Esophagus squamous epithelium (tissue), 5 donors: ENCODE measurements around the gene CDC34. TPM values are rescaled to one million over a fixed set of nuclear protein-coding genes. Genes with fewer than 3 reads are reported as not detected.

Experiments
- DNase-seq: peaks from one replicate; lab custom pipeline; 2025; lab: John Stamatoyannopoulos, UW
- H3K27ac ChIP-seq, 4 donors: fragments of 200-600 bp; sonication (generic); one replicate each; pipeline ENCODE4 v1.5.1; 2016 to 2019; ENCODE audit warnings: mild to moderate bottlenecking in 1 of 4
- H3K27me3 ChIP-seq, 4 donors: fragments of 200-600 bp; sonication (generic); 1 replicate in 3 of 4; 2 replicates in 1 of 4; pipeline versions ENCODE4 v1.5.1 to v1.6.0; 2017 to 2021; ENCODE audit warnings: antibody characterized with exemption in 1 of 4
- H3K36me3 ChIP-seq, 3 donors: fragments of 200-600 bp; sonication (generic); one replicate each; pipeline ENCODE4 v1.5.1; 2016 to 2019
- H3K4me1 ChIP-seq, 3 donors: fragments of 200-600 bp; sonication (generic); one replicate each; pipeline ENCODE4 v1.5.1; 2017 to 2019
- H3K4me3 ChIP-seq, 4 donors: fragments of 200-600 bp; sonication (generic); 1 replicate in 3 of 4; 2 replicates in 1 of 4; pipeline ENCODE4 v1.5.1; 2016 to 2019; ENCODE audit warnings: mild to moderate bottlenecking in 2 of 4, moderate library complexity in 1 of 4
- H3K9me3 ChIP-seq, 3 donors: fragments of 200-600 bp; sonication (generic); one replicate each; pipeline ENCODE4 v1.5.1; 2016 to 2019
- CTCF ChIP-seq, 6 experiments: fragments of 450-650 bp in 4 of 6; fragments of 200-600 bp in 2 of 6; sonication (generic) in 2 of 6; IDR thresholded peaks; one replicate each; pipeline ENCODE4 v1.5.1; 2016 to 2019; ENCODE audit warnings: antibody characterized with exemption in 6 of 6, mild to moderate bottlenecking in 4 of 6, moderate library complexity in 4 of 6
- POLR2A ChIP-seq, 4 donors: fragments of 450-650 bp; IDR thresholded peaks; one replicate each; pipeline ENCODE4 v1.6.1; 2017; ENCODE audit warnings: antibody characterized with exemption in 4 of 4, mild to moderate bottlenecking in 4 of 4, moderate library complexity in 3 of 4
- WGBS, 2 donors: methylation state at CpG; one replicate each; pipeline ENCODE4 v1.1.5; 2018; 5-methylcytosine and 5-hydroxymethylcytosine counted together
- intact Hi-C: fragments of 100-400 bp; cut with DNase I; formaldehyde crosslinking; loops from one replicate; pipeline ENCODE4 v1.15.0; 2022
- total RNA-seq, 4 donors: library from RNA; depleted of rRNA; stranded (reverse); fragments of >200 nt; gene quantifications; one replicate each; pipeline ENCODE4 v1.1.0, GENCODE V29; 2016
- donor health status: DM: yes; HTN: yes; CAD: no.

The CDC34 gene
- total RNA-seq: 10 to 100 TPM; 33.5 to 53.5 (median 34.5) TPM

GRCh38 chr19:531753-532560 is at the start of gene CDC34:
Gene CDC34 (plus strand): TSS chr19:531760. CDS start chr19:531932, 172 bp downstream.
- peaks cover 12 to 20% (median 12%) of the 10 kb centered on the region in 3 donors for H3K36me3 ChIP-seq
- H3K4me3 ChIP-seq: peak within 1 kb of the TSS; percentile 93 to 99 (median 97)
- intact Hi-C loops: no loop called here
- 0 to 3% methylated on average over 2 to 15 of the region's 84 CpGs for WGBS, 2 donors
- peaks cover 0 to 4% (median 1%) of the 10 kb centered on the region in 4 donors for H3K27me3 ChIP-seq
- H3K27ac ChIP-seq: peak within 1 kb of the TSS; percentile 95 to 99 (median 97)
- no peaks in the 10 kb centered on the region for H3K9me3 ChIP-seq
- no peak for DNase-seq
- peaks cover 22 to 44% (median 23%) of the 10 kb centered on the region in 3 donors for H3K4me1 ChIP-seq
- no peak for TF ChIP-seq CTCF (IDR thresholded peaks at IDR 0.05)
- TF ChIP-seq POLR2A (IDR thresholded peaks at IDR 0.05): peak in 2 of 4 donors; percentile 54 to 56

- DNase-seq: no peak
- peaks cover 0 to 46% (median 0%) of the 10 kb centered on the region in 4 donors for H3K27me3 ChIP-seq
- no peak overlapping the region for H3K27ac ChIP-seq
- H3K4me3 ChIP-seq: no peak overlapping the region
- H3K4me1 ChIP-seq: peaks cover 3 to 19% (median 3%) of the 10 kb centered on the region in 3 donors
- H3K36me3 ChIP-seq: no peaks in the 10 kb centered on the region
- no peak for TF ChIP-seq CTCF (IDR thresholded peaks at IDR 0.05)
- TF ChIP-seq POLR2A (IDR thresholded peaks at IDR 0.05): no peak
- H3K9me3 ChIP-seq: no peaks in the 10 kb centered on the region
- 55 to 70% methylated on average over 13 of the region's 20 CpGs for WGBS, 2 donors
- intact Hi-C loops: no loop called here
Observed at GRCh38 chr19:482186-483041, 49.1 kb upstream of the CDC34 start.

- WGBS, 2 donors: 45 to 64% methylated on average over 9 to 10 of the region's 21 CpGs
- Histone ChIP-seq H3K4me3 (no peak overlapping the region), H3K4me1 (peaks cover 3 to 27% (median 6%) of the 10 kb centered on the region in 3 donors), H3K9me3 (no peaks in the 10 kb centered on the region), H3K36me3 (no peaks in the 10 kb centered on the region), H3K27ac (no peak overlapping the region), H3K27me3 (peaks cover 0 to 46% (median 0%) of the 10 kb centered on the region in 4 donors)
- intact Hi-C loops: no loop called here
- no peak for DNase-seq
- no peak for TF ChIP-seq POLR2A (IDR thresholded peaks at IDR 0.05)
- no peak for TF ChIP-seq CTCF (IDR thresholded peaks at IDR 0.05)
Observed at GRCh38 chr19:483332-484072, 48.1 kb upstream of the CDC34 start.

GRCh38 chr19:484494-484893 is 47.1 kb upstream of the CDC34 start:
- 51 to 76% methylated on average over 9 to 13 of the region's 15 CpGs for WGBS, 2 donors
- TF ChIP-seq POLR2A (IDR thresholded peaks at IDR 0.05): no peak
- no peak for TF ChIP-seq CTCF (IDR thresholded peaks at IDR 0.05)
- DNase-seq: no peak
- H3K36me3 ChIP-seq: no peaks in the 10 kb centered on the region
- H3K27me3 ChIP-seq: peaks cover 0 to 40% (median 0%) of the 10 kb centered on the region in 4 donors
- H3K4me1 ChIP-seq: peaks cover 4 to 31% (median 6%) of the 10 kb centered on the region in 3 donors
- no peaks in the 10 kb centered on the region for H3K9me3 ChIP-seq
- H3K4me3 ChIP-seq: no peak overlapping the region
- intact Hi-C loops: no loop called here
- H3K27ac ChIP-seq: no peak overlapping the region
